Nephron (organoid): ENCODE results near the gene DSCAM.

Experiments
- H3K27ac Mint-ChIP-seq, 3 experiments: 2 replicates each; pipeline ENCODE4 v1.8.0; 2020; ENCODE audit warnings: mixed read lengths in 3 of 3, mild to moderate bottlenecking in 2 of 3, moderate library complexity in 1 of 3
- H3K27me3 Mint-ChIP-seq: 2 replicates; pipeline ENCODE4 v1.8.0; 2021; ENCODE audit warnings: low read depth, mild to moderate bottlenecking, moderate library complexity, mixed read lengths
- H3K36me3 Mint-ChIP-seq: 2 replicates; pipeline ENCODE4 v1.8.0; 2020; ENCODE audit warnings: low read depth, mixed read lengths
- H3K4me1 Mint-ChIP-seq: 2 replicates; pipeline ENCODE4 v1.8.0; 2020; ENCODE audit warnings: mixed read lengths
- H3K4me3 Mint-ChIP-seq, 3 experiments: 2 replicates each; pipeline ENCODE4 v1.8.0; 2020; ENCODE audit warnings: mild to moderate bottlenecking in 3 of 3, mixed read lengths in 3 of 3, moderate library complexity in 2 of 3
- H3K9me3 Mint-ChIP-seq: 2 replicates; pipeline ENCODE4 v1.8.0; 2020; ENCODE audit warnings: mixed read lengths
- CTCF ChIP-seq, 3 experiments: fragments of 200-600 bp; sonication (generic); IDR thresholded peaks; one replicate each; pipeline ENCODE4 v1.5.0; 2021; ENCODE audit warnings: antibody characterized with exemption in 3 of 3; ENCODE audit not compliant: unreplicated experiment in 3 of 3

Gene DSCAM

GRCh38 chr21:40095477-40095876, 751.5 kb downstream of the DSCAM start:
- no peaks in the 10 kb centered on the region for H3K36me3 Mint-ChIP-seq
- TF ChIP-seq CTCF (IDR thresholded peaks at IDR 0.05; ENCODE audit: unreplicated experiment in 3 of 3), result no peak
- no peaks in the 10 kb centered on the region for H3K4me1 Mint-ChIP-seq
- H3K4me3 Mint-ChIP-seq, result no peak overlapping the region
- no peak overlapping the region for H3K27ac Mint-ChIP-seq
- H3K9me3 Mint-ChIP-seq, result peaks cover 15% of the 10 kb centered on the region
- peaks cover 10% of the 10 kb centered on the region for H3K27me3 Mint-ChIP-seq

- TF ChIP-seq CTCF (IDR thresholded peaks at IDR 0.05; ENCODE audit: unreplicated experiment in 3 of 3), result no peak
- Mint-ChIP-seq H3K9me3 (no peaks in the 10 kb centered on the region), H3K27ac (no peak overlapping the region), H3K27me3 (peaks cover 15% of the 10 kb centered on the region), H3K4me1 (no peaks in the 10 kb centered on the region), H3K36me3 (no peaks in the 10 kb centered on the region), H3K4me3 (no peak overlapping the region)
These were observed 766.6 kb downstream of the DSCAM start for GRCh38 chr21:40080385-40080784.

GRCh38 chr21:40074710-40075109, 772.2 kb downstream of the DSCAM start:
- Mint-ChIP-seq H3K4me1 (no peaks in the 10 kb centered on the region), H3K36me3 (no peaks in the 10 kb centered on the region), H3K4me3 (no peak overlapping the region), H3K27me3 (peaks cover 11% of the 10 kb centered on the region), H3K9me3 (no peaks in the 10 kb centered on the region), H3K27ac (no peak overlapping the region)
- no peak for TF ChIP-seq CTCF (IDR thresholded peaks at IDR 0.05; ENCODE audit: unreplicated experiment in 3 of 3)

GRCh38 chr21:40074198-40074597, 772.8 kb downstream of the DSCAM start:
- peaks cover 11% of the 10 kb centered on the region for H3K27me3 Mint-ChIP-seq
- no peak overlapping the region for H3K4me3 Mint-ChIP-seq
- no peaks in the 10 kb centered on the region for H3K9me3 Mint-ChIP-seq
- no peaks in the 10 kb centered on the region for H3K4me1 Mint-ChIP-seq
- H3K36me3 Mint-ChIP-seq, result no peaks in the 10 kb centered on the region
- TF ChIP-seq CTCF (IDR thresholded peaks at IDR 0.05; ENCODE audit: unreplicated experiment in 3 of 3), result no peak
- no peak overlapping the region for H3K27ac Mint-ChIP-seq

- Mint-ChIP-seq H3K27ac (no peak overlapping the region), H3K27me3 (peaks cover 7% of the 10 kb centered on the region), H3K36me3 (no peaks in the 10 kb centered on the region), H3K9me3 (no peaks in the 10 kb centered on the region), H3K4me1 (no peaks in the 10 kb centered on the region), H3K4me3 (no peak overlapping the region)
- no peak for TF ChIP-seq CTCF (IDR thresholded peaks at IDR 0.05; ENCODE audit: unreplicated experiment in 3 of 3)
These were observed 773.3 kb downstream of the DSCAM start for GRCh38 chr21:40073642-40074041.

GRCh38 chr21:40070871-40071270, 776.1 kb downstream of the DSCAM start:
- no peaks in the 10 kb centered on the region for H3K36me3 Mint-ChIP-seq
- H3K27ac Mint-ChIP-seq, result no peak overlapping the region
- no peak overlapping the region for H3K4me3 Mint-ChIP-seq
- H3K4me1 Mint-ChIP-seq, result no peaks in the 10 kb centered on the region
- no peak for TF ChIP-seq CTCF (IDR thresholded peaks at IDR 0.05; ENCODE audit: unreplicated experiment in 3 of 3)
- no peaks in the 10 kb centered on the region for H3K9me3 Mint-ChIP-seq
- peaks cover 4% of the 10 kb centered on the region for H3K27me3 Mint-ChIP-seq
